ENCODE measurements around the gene PDE8A. TPM values are rescaled to one million over a fixed set of nuclear protein-coding genes. Genes with fewer than 3 reads are reported as not detected.

The PDE8A gene
- total and polyA plus RNA-seq, 2 of the 13 experiments (the other 11 are each of a cell fraction or from before 2014, with no cell fraction given): 26.3 to 48.5 TPM

- no peak for FAIRE-seq
- intact Hi-C loops (cut with micrococcal nuclease; ENCODE audit: unreplicated experiment) (no loop called here), in situ Hi-C loops (cut with HindIII; ENCODE audit: extremely low pct_ligation_motif_present, low pct_unique_long_range_greater_than_20kb) (no loop called here)
- BruUV-seq (replicated peaks): no TSS peak
- H3K27me3 ChIP-seq (ENCODE audit: control insufficient read depth in 1 of 2, insufficient read depth in 2 of 2, low read length in 2 of 2): no peaks in the 10 kb centered on the region
- H3K79me2 ChIP-seq (ENCODE audit: insufficient read depth, low read length): peaks cover 86% of the 10 kb centered on the region
- DNase-seq (ENCODE audit: low spot score): no peak
- H3K9me3 ChIP-seq (ENCODE audit: low read length): no peaks in the 10 kb centered on the region
- POLR2A ChIA-PET: interaction anchor here (1.1 to 1.6 kb wide), 2 partner anchors 52 to 55 kb away, joined by 3 to 4 read pairs; partner anchors contain the start of gene PDE8A
- no peak overlapping the region for H3K4me3 ChIP-seq (replicated peaks in 1 of 3; ENCODE audit: insufficient read depth in 1 of 3, low read depth in 2 of 3, low read length in 3 of 3)
- no peak for ATAC-seq
- no peak for TF ChIP-seq THAP7 (CRISPR knock-in tag; IDR thresholded peaks at IDR 0.05)
- TF ChIP-seq ZSCAN9 (CRISPR knock-in tag; IDR thresholded peaks at IDR 0.05; ENCODE audit: borderline replicate concordance): no peak
- TF ChIP-seq TCF7 (IDR thresholded peaks at IDR 0.05; ENCODE audit: low read depth): no peak
- no peak for TF ChIP-seq USF2 (IDR thresholded peaks at IDR 0.05; ENCODE audit: low read depth, low read length)
- TF ChIP-seq USF2 (CRISPR knock-in tag; IDR thresholded peaks at IDR 0.05; ENCODE audit: borderline replicate concordance): no peak
- no peak for TF ChIP-seq ZEB1 (IDR thresholded peaks at IDR 0.05; ENCODE audit: insufficient replicate concordance, low read depth)
- TF ChIP-seq ZNF878 (CRISPR knock-in tag; IDR thresholded peaks at IDR 0.05): no peak
- TF ChIP-seq NONO (IDR thresholded peaks at IDR 0.05): no peak
- TF ChIP-seq NONO (CRISPR knock-in tag; conservative IDR thresholded peaks at IDR 0.05): no peak
- no peak for TF ChIP-seq ZBTB10 (CRISPR knock-in tag; IDR thresholded peaks at IDR 0.05; ENCODE audit: borderline replicate concordance)
- no peak for TF ChIP-seq ZBTB26 (CRISPR knock-in tag; IDR thresholded peaks at IDR 0.05; ENCODE audit: borderline replicate concordance)
- no peak for TF ChIP-seq HOXA7 (CRISPR knock-in tag; IDR thresholded peaks at IDR 0.05)
- H3K4me1 ChIP-seq (ENCODE audit: insufficient read depth, low read length): peaks cover 72% of the 10 kb centered on the region
- no peak overlapping the region for H3K9ac ChIP-seq (ENCODE audit: insufficient read depth, low read depth, low read length)
- H3K27ac ChIP-seq (ENCODE audit: extremely low read length, insufficient read depth, low read length): no peak overlapping the region
- H4K20me1 ChIP-seq (ENCODE audit: insufficient read depth, low read length): no peaks in the 10 kb centered on the region
- no peaks in the 10 kb centered on the region for H3K36me3 ChIP-seq (replicated peaks in 1 of 2; ENCODE audit: control insufficient read depth in 1 of 2, insufficient read depth in 2 of 2, low read length in 2 of 2)
- no peak overlapping the region for H2AFZ ChIP-seq (ENCODE audit: low read length)
- CTCF ChIA-PET (ENCODE audit: low intra/inter-chr PET ratio, low total read pairs): no interaction called here
- H3K4me2 ChIP-seq (ENCODE audit: low read depth, low read length): no peak overlapping the region
Observed at GRCh38 chr15:85035980-85036379, 54.3 kb downstream of the PDE8A start.
